ENCODE measurements around the gene CMTM4. TPM values are rescaled to one million over a fixed set of nuclear protein-coding genes. Genes with fewer than 3 reads are reported as not detected.

The CMTM4 gene
- total RNA-seq, 1 experiment from 2014 or later: 77.8 TPM

DNA sequence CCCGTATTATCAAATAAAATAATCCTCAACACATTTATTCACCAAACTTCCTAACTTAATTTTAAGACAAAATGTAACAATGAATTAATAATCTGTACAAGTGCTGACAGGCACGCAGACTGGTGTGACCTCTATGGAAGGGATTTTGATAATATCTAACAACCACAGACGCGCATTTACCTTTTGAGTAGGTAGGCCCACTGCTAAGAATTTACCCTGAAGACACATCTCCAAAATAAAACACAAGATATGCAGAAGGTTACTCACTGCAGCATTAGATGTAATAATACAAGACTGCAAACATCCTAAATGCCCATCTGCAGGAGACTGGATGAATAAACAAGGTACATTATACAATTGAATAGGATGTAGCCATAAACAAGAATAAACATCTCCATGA is 22.7 kb upstream of the CMTM4 start:
- Histone ChIP-seq H3K27me3 (ENCODE audit: insufficient read depth, low read length) (no peaks in the 10 kb centered on the region), H3K27ac (ENCODE audit: low read depth, low read length) (no peak overlapping the region), H3K4me3 (replicated peaks in 1 of 2; ENCODE audit: low read depth in 1 of 2, low read length in 2 of 2) (no peak overlapping the region), H3K79me2 (ENCODE audit: insufficient read depth, low read length) (no peaks in the 10 kb centered on the region), H2AFZ (ENCODE audit: low read depth, low read length, poor library complexity, severe bottlenecking) (no peak overlapping the region), H3K9me2 (ENCODE audit: insufficient read depth) (no peaks in the 10 kb centered on the region), H3K36me3 (ENCODE audit: control insufficient read depth in 1 of 2, insufficient read depth in 2 of 2, low read length in 2 of 2) (peaks cover 22 to 24% of the 10 kb centered on the region in 2 experiments), H3K9me3 (ENCODE audit: control insufficient read depth in 1 of 2, insufficient read depth in 1 of 2, low read depth in 1 of 2, low read length in 2 of 2) (no peaks in the 10 kb centered on the region), H4K20me1 (ENCODE audit: insufficient read depth) (no peaks in the 10 kb centered on the region), H3K4me2 (ENCODE audit: low read length) (no peak overlapping the region), H3K9ac (ENCODE audit: low read length) (no peak overlapping the region), H3K4me1 (ENCODE audit: control insufficient read depth in 1 of 2, insufficient read depth in 2 of 2, low read length in 2 of 2) (no peaks in the 10 kb centered on the region)
- ChIA-PET CTCF (no interaction called here), POLR2A (no interaction called here), RAD21 (ENCODE audit: low non-redundant PET in 1 of 2, low total read pairs in 2 of 2, uncharacterized antibody in 2 of 2, unreplicated experiment in 2 of 2) (no interaction called here)
- TF ChIP-seq, protein P1, sequence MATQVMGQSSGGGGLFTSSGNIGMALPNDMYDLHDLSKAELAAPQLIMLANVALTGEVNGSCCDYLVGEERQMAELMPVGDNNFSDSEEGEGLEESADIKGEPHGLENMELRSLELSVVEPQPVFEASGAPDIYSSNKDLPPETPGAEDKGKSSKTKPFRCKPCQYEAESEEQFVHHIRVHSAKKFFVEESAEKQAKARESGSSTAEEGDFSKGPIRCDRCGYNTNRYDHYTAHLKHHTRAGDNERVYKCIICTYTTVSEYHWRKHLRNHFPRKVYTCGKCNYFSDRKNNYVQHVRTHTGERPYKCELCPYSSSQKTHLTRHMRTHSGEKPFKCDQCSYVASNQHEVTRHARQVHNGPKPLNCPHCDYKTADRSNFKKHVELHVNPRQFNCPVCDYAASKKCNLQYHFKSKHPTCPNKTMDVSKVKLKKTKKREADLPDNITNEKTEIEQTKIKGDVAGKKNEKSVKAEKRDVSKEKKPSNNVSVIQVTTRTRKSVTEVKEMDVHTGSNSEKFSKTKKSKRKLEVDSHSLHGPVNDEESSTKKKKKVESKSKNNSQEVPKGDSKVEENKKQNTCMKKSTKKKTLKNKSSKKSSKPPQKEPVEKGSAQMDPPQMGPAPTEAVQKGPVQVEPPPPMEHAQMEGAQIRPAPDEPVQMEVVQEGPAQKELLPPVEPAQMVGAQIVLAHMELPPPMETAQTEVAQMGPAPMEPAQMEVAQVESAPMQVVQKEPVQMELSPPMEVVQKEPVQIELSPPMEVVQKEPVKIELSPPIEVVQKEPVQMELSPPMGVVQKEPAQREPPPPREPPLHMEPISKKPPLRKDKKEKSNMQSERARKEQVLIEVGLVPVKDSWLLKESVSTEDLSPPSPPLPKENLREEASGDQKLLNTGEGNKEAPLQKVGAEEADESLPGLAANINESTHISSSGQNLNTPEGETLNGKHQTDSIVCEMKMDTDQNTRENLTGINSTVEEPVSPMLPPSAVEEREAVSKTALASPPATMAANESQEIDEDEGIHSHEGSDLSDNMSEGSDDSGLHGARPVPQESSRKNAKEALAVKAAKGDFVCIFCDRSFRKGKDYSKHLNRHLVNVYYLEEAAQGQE (IDR thresholded peaks at IDR 0.05; ENCODE audit: low read depth): no peak
- TF ChIP-seq EZH2phosphoT487 (IDR thresholded peaks at IDR 0.05; ENCODE audit: borderline replicate concordance) (no peak), TCF7L2 (IDR thresholded peaks at IDR 0.05; ENCODE audit: borderline replicate concordance, extremely low read depth, insufficient read depth, insufficient read length) (no peak), ZFX (IDR thresholded peaks at IDR 0.05) (no peak), SIN3A (IDR thresholded peaks at IDR 0.05; ENCODE audit: low read depth) (no peak), YY1 (IDR thresholded peaks at IDR 0.05; ENCODE audit: extremely low read depth, insufficient replicate concordance, low read depth, low read length) (no peak), POLR2A (IDR thresholded peaks at IDR 0.05; ENCODE audit: borderline replicate concordance, extremely low read depth, insufficient read depth, insufficient read length) (no peak), ELF1 (IDR thresholded peaks at IDR 0.05; ENCODE audit: borderline replicate concordance, low read depth) (no peak), CEBPB (IDR thresholded peaks at IDR 0.05; ENCODE audit: low read depth) (no peak), FOSL1 (IDR thresholded peaks at IDR 0.05; ENCODE audit: low read depth) (no peak)
- TF ChIP-seq, protein P2, sequence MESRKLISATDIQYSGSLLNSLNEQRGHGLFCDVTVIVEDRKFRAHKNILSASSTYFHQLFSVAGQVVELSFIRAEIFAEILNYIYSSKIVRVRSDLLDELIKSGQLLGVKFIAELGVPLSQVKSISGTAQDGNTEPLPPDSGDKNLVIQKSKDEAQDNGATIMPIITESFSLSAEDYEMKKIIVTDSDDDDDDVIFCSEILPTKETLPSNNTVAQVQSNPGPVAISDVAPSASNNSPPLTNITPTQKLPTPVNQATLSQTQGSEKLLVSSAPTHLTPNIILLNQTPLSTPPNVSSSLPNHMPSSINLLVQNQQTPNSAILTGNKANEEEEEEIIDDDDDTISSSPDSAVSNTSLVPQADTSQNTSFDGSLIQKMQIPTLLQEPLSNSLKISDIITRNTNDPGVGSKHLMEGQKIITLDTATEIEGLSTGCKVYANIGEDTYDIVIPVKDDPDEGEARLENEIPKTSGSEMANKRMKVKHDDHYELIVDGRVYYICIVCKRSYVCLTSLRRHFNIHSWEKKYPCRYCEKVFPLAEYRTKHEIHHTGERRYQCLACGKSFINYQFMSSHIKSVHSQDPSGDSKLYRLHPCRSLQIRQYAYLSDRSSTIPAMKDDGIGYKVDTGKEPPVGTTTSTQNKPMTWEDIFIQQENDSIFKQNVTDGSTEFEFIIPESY (IDR thresholded peaks at IDR 0.05; ENCODE audit: extremely low read depth, insufficient replicate concordance, low read length): no peak
- TF ChIP-seq, protein P3, sequence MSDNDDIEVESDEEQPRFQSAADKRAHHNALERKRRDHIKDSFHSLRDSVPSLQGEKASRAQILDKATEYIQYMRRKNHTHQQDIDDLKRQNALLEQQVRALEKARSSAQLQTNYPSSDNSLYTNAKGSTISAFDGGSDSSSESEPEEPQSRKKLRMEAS (IDR thresholded peaks at IDR 0.05): no peak
- no peak for DNase-seq (ENCODE audit: low read depth, low spot score)
- no TSS peak for BruUV-seq (replicated peaks)
- intact Hi-C loops (cut with micrococcal nuclease): no loop called here
- no peak for ATAC-seq

Data from HCT116 (cell line).